Adrenal gland (tissue), 12 donors: ENCODE data around the gene KIRREL3. TPM values are rescaled to one million over a fixed set of nuclear protein-coding genes. Genes with fewer than 3 reads are reported as not detected.
A peak's percentile ranks its signal among the peaks of the same experiment; 100 is the strongest.

Experiments
- DNase-seq, 7 donors: peaks; one replicate each; pipeline ENCODE4 v3.0.0-alpha.2; 2019 to 2020
- H3K27ac ChIP-seq, 5 donors: fragments of 200-600 bp; sonication (generic) in 4 of 5; 1 replicate in 3 of 5; 2 replicates in 2 of 5; pipeline versions ENCODE4 v1.5.1 to v1.8.0; 2016 to 2020; ENCODE audit warnings: mild to moderate bottlenecking in 1 of 5
- H3K27me3 ChIP-seq: fragments of 200-600 bp; 2 replicates; pipeline ENCODE4 v1.8.0; 2021
- H3K36me3 ChIP-seq, 2 donors: fragments of 200-600 bp; replicated peaks in 1 of 2; 1 replicate in 1 of 2; 2 replicates in 1 of 2; pipeline versions ENCODE4 v1.5.1 to v1.8.0; 2018 to 2022
- H3K4me1 ChIP-seq, 2 donors: fragments of 200-600 bp; replicated peaks in 1 of 2; 1 replicate in 1 of 2; 2 replicates in 1 of 2; pipeline versions ENCODE4 v1.5.1 to v1.8.0; 2018 to 2021
- H3K4me3 ChIP-seq, 4 donors: fragments of 200-600 bp; sonication (generic) in 3 of 4; one replicate each; pipeline ENCODE4 v1.5.1; 2016 to 2018
- H3K9me3 ChIP-seq, 3 donors: fragments of 200-600 bp; sonication (generic) in 1 of 3; replicated peaks in 1 of 3; 1 replicate in 2 of 3; 2 replicates in 1 of 3; pipeline versions ENCODE4 v1.5.1 to v1.8.0; 2016 to 2021
- CTCF ChIP-seq, 6 experiments: fragments of 450-650 bp in 4 of 6; fragments of 200-600 bp in 2 of 6; sonication (generic) in 1 of 6; IDR thresholded peaks; 1 replicate in 5 of 6; 2 replicates in 1 of 6; pipeline versions ENCODE4 v1.5.1 to v1.8.0; 2016 to 2021; ENCODE audit warnings: antibody characterized with exemption in 6 of 6, mild to moderate bottlenecking in 2 of 6, moderate library complexity in 1 of 6
- POLR2A ChIP-seq, 2 donors: fragments of 450-650 bp; IDR thresholded peaks; one replicate each; pipeline ENCODE4 v1.6.1; 2017; ENCODE audit warnings: antibody characterized with exemption in 2 of 2, mild to moderate bottlenecking in 2 of 2, moderate library complexity in 1 of 2
- WGBS, 4 donors: extraction: QIAGEN DNeasy Blood & Tissue Kit in 2 of 4; methylation state at CpG; one replicate each; pipeline versions ENCODE4 v1.1.5 to v1.1.7; 2013 to 2017; 5-methylcytosine and 5-hydroxymethylcytosine counted together
- intact Hi-C, 2 donors: fragments of 100-400 bp; cut with DNase I; formaldehyde crosslinking; loops; one replicate each; pipeline versions ENCODE4 v1.14.1 to v1.15.0; 2022 to 2023
- polyA plus RNA-seq, 3 donors: library from polyadenylated mRNA; stranded (reverse); fragments of 200-250 nt in 2 of 3; fragments of 350-450 nt in 1 of 3; fragmentation: Illumina TruSeq in 1 of 3; extraction: RNeasy Lipid Tissue Mini Kit (QIAGEN cat#74804) in 1 of 3; gene quantifications; one replicate each; pipeline ENCODE4 v1.2.3, GENCODE V29; 2013 to 2014
- total RNA-seq, 9 donors: library from RNA; depleted of rRNA in 4 of 9; stranded (reverse); fragments of >200 nt in 4 of 9; fragments of 120-200 nt in 1 of 9; fragmentation: NEBNext Ultra II Directional in 1 of 9; extraction: Animal tissue kit (Norgen Biotek cat#: 25700) in 1 of 9; gene quantifications; one replicate each; pipeline versions ENCODE4 v1.1.0 to v1.2.4, GENCODE V29; 2013 to 2023
- donor health status: healthy with polysubstance abuse.
- donor health status: Bipolar disorder and iron deficiency.
- donor health status: DM: yes; HTN: yes; CAD: no.
- donor health status: DM: no; HTN: no; CAD: no.
- donor health status: DM: no; HTN: no; CAD: no.
- donor health status: DM: yes; HTN: yes; CAD: no.

KIRREL3 gene
- total and polyA plus RNA-seq, 12 donors: 0.07 to 4.1 (median 0.64) TPM; not detected in 1

- Histone ChIP-seq H3K27me3 (no peaks in the 10 kb centered on the region), H3K27ac (no peak overlapping the region), H3K36me3 (no peaks in the 10 kb centered on the region), H3K4me1 (peaks cover 9 to 22% of the 10 kb centered on the region in 2 donors), H3K9me3 (no peaks in the 10 kb centered on the region), H3K4me3 (no peak overlapping the region)
- WGBS, 4 donors: 14 to 34% (median 25%) methylated on average over 2 of the region's 2 CpGs
- intact Hi-C loops: no loop called here
- DNase-seq: peak in 1 of 7 donors; percentile 3
- TF ChIP-seq POLR2A (IDR thresholded peaks at IDR 0.05) (no peak), CTCF (IDR thresholded peaks at IDR 0.05) (no peak)
Observed at GRCh38 chr11:126655807-126656128, 344.8 kb downstream of the KIRREL3 start.

- H3K4me3 ChIP-seq: no peak overlapping the region
- no peaks in the 10 kb centered on the region for H3K27me3 ChIP-seq
- intact Hi-C loops: no loop called here
- peaks cover 9 to 22% of the 10 kb centered on the region in 2 donors for H3K4me1 ChIP-seq
- H3K36me3 ChIP-seq: no peaks in the 10 kb centered on the region
- H3K27ac ChIP-seq: no peak overlapping the region
- no peak for TF ChIP-seq POLR2A (IDR thresholded peaks at IDR 0.05)
- TF ChIP-seq CTCF (IDR thresholded peaks at IDR 0.05): no peak
- 25 to 39% (median 30%) methylated on average over 12 of the region's 12 CpGs for WGBS, 4 donors
- H3K9me3 ChIP-seq: no peaks in the 10 kb centered on the region
- DNase-seq: peak in 3 of 7 donors; percentile 15 to 23 (median 22)
Observed at GRCh38 chr11:126654886-126655806, 345.4 kb downstream of the KIRREL3 start.

DNA sequence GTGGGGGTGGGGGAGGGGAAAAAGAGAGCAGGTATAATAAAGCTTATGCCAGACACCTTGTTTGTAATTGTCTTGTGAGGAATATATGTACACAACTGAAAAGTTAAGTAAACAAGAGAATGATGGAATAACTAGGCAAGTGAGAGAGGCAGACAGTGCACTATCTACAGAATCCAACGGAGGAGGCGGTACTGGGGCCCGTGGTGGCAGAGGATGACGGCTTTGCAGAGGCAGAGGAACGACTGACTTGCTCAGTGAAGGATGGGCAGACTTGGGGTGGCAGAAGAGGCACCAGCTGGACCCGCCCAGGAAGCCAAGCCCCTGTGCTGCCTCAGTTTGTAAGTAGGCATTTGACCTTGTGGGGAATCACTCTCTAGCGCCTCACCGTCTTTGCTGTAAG, 347.5 kb downstream of the KIRREL3 start:
- Histone ChIP-seq H3K4me3 (no peak overlapping the region), H3K9me3 (no peaks in the 10 kb centered on the region), H3K27me3 (no peaks in the 10 kb centered on the region), H3K27ac (no peak overlapping the region), H3K36me3 (no peaks in the 10 kb centered on the region), H3K4me1 (peaks cover 9 to 22% of the 10 kb centered on the region in 2 donors)
- DNase-seq: no peak
- intact Hi-C loops: no loop called here
- WGBS, 4 donors: 77 to 87% (median 84%) methylated on average over 8 of the region's 8 CpGs
- no peak for TF ChIP-seq POLR2A (IDR thresholded peaks at IDR 0.05)
- no peak for TF ChIP-seq CTCF (IDR thresholded peaks at IDR 0.05)

DNA sequence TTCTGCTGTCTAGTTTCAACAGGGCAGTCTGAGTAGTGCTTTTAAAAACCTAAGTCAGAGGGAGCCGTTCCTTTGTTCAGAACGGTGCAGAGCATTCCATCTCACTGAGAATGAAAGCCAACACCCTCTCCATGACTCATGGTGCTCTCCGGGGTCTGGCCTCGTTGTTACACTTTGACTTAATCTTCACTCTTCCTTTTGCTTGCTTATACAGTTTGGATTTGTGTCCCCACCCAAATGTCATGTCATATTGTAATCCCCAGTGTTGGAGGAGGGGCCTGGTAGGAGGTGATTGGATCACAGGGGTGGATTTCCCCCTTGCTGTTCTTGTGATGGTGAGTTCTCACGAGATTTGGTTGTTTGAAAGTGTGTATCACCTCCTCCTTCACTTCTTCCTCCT, 352.8 kb downstream of the KIRREL3 start:
- Histone ChIP-seq H3K36me3 (no peaks in the 10 kb centered on the region), H3K9me3 (no peaks in the 10 kb centered on the region), H3K27me3 (no peaks in the 10 kb centered on the region), H3K4me1 (no peaks in the 10 kb centered on the region), H3K4me3 (no peak overlapping the region), H3K27ac (no peak overlapping the region)
- TF ChIP-seq CTCF (IDR thresholded peaks at IDR 0.05) (no peak), POLR2A (IDR thresholded peaks at IDR 0.05) (no peak)
- no peak for DNase-seq
- whole genome bisulfite sequencing, 4 donors: 66 to 86% (median 74%) methylated on average over 5 of the region's 5 CpGs
- intact Hi-C loops: no loop called here
